Measurements from ENCODE around the gene TNS2.

The TNS2 gene

GRCh38 chr12:53060721-53061276 lies 10.9 kb downstream of the TNS2 start:
- TF ChIP-seq NFIC (IDR thresholded peaks at IDR 0.05) (peak; percentile 34; the same call in 1 of the 2 replicates), EGR1 (IDR thresholded peaks at IDR 0.05) (no peak), ZBTB7A (IDR thresholded peaks at IDR 0.05; ENCODE audit: low read depth) (peak; percentile 58; the same call in 1 of the 2 replicates), CREB1 (IDR thresholded peaks at IDR 0.05; ENCODE audit: low read depth) (no peak), USF1 (IDR thresholded peaks at IDR 0.05) (no peak), FOXM1 (IDR thresholded peaks at IDR 0.05; ENCODE audit: borderline replicate concordance, low read depth) (no peak)

GRCh38 chr12:53061404-53062010 lies 11.6 kb downstream of the TNS2 start:
- TF ChIP-seq NFIC (IDR thresholded peaks at IDR 0.05) = peak; percentile 95
- peak; percentile 4; the same call in 1 of the 2 replicates for TF ChIP-seq USF1 (IDR thresholded peaks at IDR 0.05)
- no peak for TF ChIP-seq REST (IDR thresholded peaks at IDR 0.05; ENCODE audit: low read depth)
- TF ChIP-seq MAX (IDR thresholded peaks at IDR 0.05) = 0 out of 2 replicates have a peak, but pooled peaks have one; percentile 35
- 0 out of 2 replicates have a peak, but pooled peaks have one; percentile 30 for TF ChIP-seq TCF12 (IDR thresholded peaks at IDR 0.05; ENCODE audit: low read depth)
- no peak for TF ChIP-seq EP300 (IDR thresholded peaks at IDR 0.05; ENCODE audit: borderline replicate concordance)
- TF ChIP-seq RAD21 (IDR thresholded peaks at IDR 0.05; ENCODE audit: low read depth) = peak; percentile 68
- 0 out of 2 replicates have a peak, but pooled peaks have one; percentile 26 for TF ChIP-seq YY1 (IDR thresholded peaks at IDR 0.05; ENCODE audit: low read depth)

GRCh38 chr12:53062011-53062961 lies 12.4 kb downstream of the TNS2 start:
- TF ChIP-seq EP300 (IDR thresholded peaks at IDR 0.05; ENCODE audit: borderline replicate concordance) (no peak), YY1 (IDR thresholded peaks at IDR 0.05; ENCODE audit: low read depth) (no peak), FOXM1 (IDR thresholded peaks at IDR 0.05; ENCODE audit: borderline replicate concordance, low read depth) (no peak), NFIC (IDR thresholded peaks at IDR 0.05) (no peak), CEBPB (IDR thresholded peaks at IDR 0.05) (no peak), TAF1 (IDR thresholded peaks at IDR 0.05; ENCODE audit: low read depth) (no peak), USF1 (IDR thresholded peaks at IDR 0.05) (no peak), RAD21 (IDR thresholded peaks at IDR 0.05; ENCODE audit: low read depth) (no peak), CREB1 (IDR thresholded peaks at IDR 0.05; ENCODE audit: low read depth) (no peak), MAX (IDR thresholded peaks at IDR 0.05) (no peak), REST (IDR thresholded peaks at IDR 0.05; ENCODE audit: low read depth) (no peak), EGR1 (IDR thresholded peaks at IDR 0.05) (no peak), TCF12 (IDR thresholded peaks at IDR 0.05; ENCODE audit: low read depth) (no peak), ZBTB7A (IDR thresholded peaks at IDR 0.05; ENCODE audit: low read depth) (no peak), TEAD4 (IDR thresholded peaks at IDR 0.05) (no peak)

GRCh38 chr12:53062977-53063707 lies 13.3 kb downstream of the TNS2 start:
- no peak for TF ChIP-seq EGR1 (IDR thresholded peaks at IDR 0.05)
- TF ChIP-seq YY1 (IDR thresholded peaks at IDR 0.05; ENCODE audit: low read depth) = no peak
- TF ChIP-seq TCF12 (IDR thresholded peaks at IDR 0.05; ENCODE audit: low read depth) = no peak
- TF ChIP-seq TEAD4 (IDR thresholded peaks at IDR 0.05) = no peak
- TF ChIP-seq NFIC (IDR thresholded peaks at IDR 0.05) = no peak
- TF ChIP-seq FOXM1 (IDR thresholded peaks at IDR 0.05; ENCODE audit: borderline replicate concordance, low read depth) = no peak
- TF ChIP-seq CREB1 (IDR thresholded peaks at IDR 0.05; ENCODE audit: low read depth) = no peak
- no peak for TF ChIP-seq CEBPB (IDR thresholded peaks at IDR 0.05)
- no peak for TF ChIP-seq RAD21 (IDR thresholded peaks at IDR 0.05; ENCODE audit: low read depth)
- TF ChIP-seq REST (IDR thresholded peaks at IDR 0.05; ENCODE audit: low read depth) = no peak
- TF ChIP-seq EP300 (IDR thresholded peaks at IDR 0.05; ENCODE audit: borderline replicate concordance) = no peak
- TF ChIP-seq USF1 (IDR thresholded peaks at IDR 0.05) = no peak
- TF ChIP-seq ZBTB7A (IDR thresholded peaks at IDR 0.05; ENCODE audit: low read depth) = no peak
- TF ChIP-seq MAX (IDR thresholded peaks at IDR 0.05) = no peak
- TF ChIP-seq TAF1 (IDR thresholded peaks at IDR 0.05; ENCODE audit: low read depth) = no peak
